COLO668 (cell line): ENCODE results near the gene HSH2D.
A peak's percentile ranks its signal among the peaks of the same experiment; 100 is the strongest.
"Not testable (repeated sequence)": the region's sequence is repeated elsewhere in the genome, so short reads cannot be mapped to it uniquely, and the experiment has no call there.

Experiments
- DNase-seq: peaks from one replicate; lab custom pipeline; 2025; ENCODE audit not compliant: unreplicated experiment; lab: John Stamatoyannopoulos, UW

Gene HSH2D

GRCh38 chr19:16154557-16154956 is 11.1 kb downstream of the HSH2D start:
- no peak for DNase-seq

GRCh38 chr19:16155128-16155527 is 11.6 kb downstream of the HSH2D start:
- DNase-seq: no peak

GRCh38 chr19:16156904-16157303 is 13.4 kb downstream of the HSH2D start:
- no peak for DNase-seq

GRCh38 chr19:16157601-16158000 is 14.1 kb downstream of the HSH2D start:
- no peak for DNase-seq

- no peak for DNase-seq
Observed at GRCh38 chr19:16159655-16160054, 16.2 kb downstream of the HSH2D start.

GRCh38 chr19:16160445-16160942 is 17.0 kb downstream of the HSH2D start:
- no peak for DNase-seq

- DNase-seq: no peak
Observed at GRCh38 chr19:16160943-16161560, 17.6 kb downstream of the HSH2D start.

- no peak for DNase-seq
Observed at GRCh38 chr19:16161840-16162239, 18.4 kb downstream of the HSH2D start.

GRCh38 chr19:16164222-16164890 is 20.9 kb downstream of the HSH2D start:
- no peak for DNase-seq

- DNase-seq: no peak
Observed at GRCh38 chr19:16166417-16166816, 22.9 kb downstream of the HSH2D start.

GRCh38 chr19:16167055-16167454 is 23.6 kb downstream of the HSH2D start:
- no peak for DNase-seq

- no peak for DNase-seq
Observed at GRCh38 chr19:16168465-16169081, 25.1 kb downstream of the HSH2D start.

GRCh38 chr19:16170134-16170533 is 26.6 kb downstream of the HSH2D start:
- DNase-seq: no peak

- no peak for DNase-seq
Observed at GRCh38 chr19:16175954-16176353, 32.5 kb downstream of the HSH2D start.

- DNase-seq: not testable (repeated sequence)
Observed at GRCh38 chr19:16178866-16179265, 35.4 kb downstream of the HSH2D start.

- DNase-seq: no peak
Observed at GRCh38 chr19:16180611-16181010, 37.1 kb downstream of the HSH2D start.

GRCh38 chr19:16184665-16185122 is 41.2 kb downstream of the HSH2D start:
- DNase-seq: no peak

GRCh38 chr19:16185123-16185767 is 41.8 kb downstream of the HSH2D start, which contains the start of gene FAM32A:
Gene FAM32A (plus strand): TSS chr19:16185410. CDS start chr19:16185443, 33 bp downstream.
- peak; percentile 97 for DNase-seq

GRCh38 chr19:16185768-16186123 is 42.3 kb downstream of the HSH2D start:
- DNase-seq: peak; percentile 39

GRCh38 chr19:16188521-16188920 is 45.0 kb downstream of the HSH2D start:
- DNase-seq: no peak

GRCh38 chr19:16190198-16190597 is 46.7 kb downstream of the HSH2D start:
- DNase-seq: no peak

GRCh38 chr19:16190736-16191135 is 47.3 kb downstream of the HSH2D start:
- no peak for DNase-seq
